Fibroblast of the conjunctiva (primary cell): ENCODE results near the gene TNFAIP8.
A peak's percentile ranks its signal among the peaks of the same experiment; 100 is the strongest.

Experiments used
- DNase-seq: peaks from one replicate; pipeline ENCODE4 v3.0.0-alpha.2; 2010; ENCODE audit warnings: low read depth

TNFAIP8 gene

DNA sequence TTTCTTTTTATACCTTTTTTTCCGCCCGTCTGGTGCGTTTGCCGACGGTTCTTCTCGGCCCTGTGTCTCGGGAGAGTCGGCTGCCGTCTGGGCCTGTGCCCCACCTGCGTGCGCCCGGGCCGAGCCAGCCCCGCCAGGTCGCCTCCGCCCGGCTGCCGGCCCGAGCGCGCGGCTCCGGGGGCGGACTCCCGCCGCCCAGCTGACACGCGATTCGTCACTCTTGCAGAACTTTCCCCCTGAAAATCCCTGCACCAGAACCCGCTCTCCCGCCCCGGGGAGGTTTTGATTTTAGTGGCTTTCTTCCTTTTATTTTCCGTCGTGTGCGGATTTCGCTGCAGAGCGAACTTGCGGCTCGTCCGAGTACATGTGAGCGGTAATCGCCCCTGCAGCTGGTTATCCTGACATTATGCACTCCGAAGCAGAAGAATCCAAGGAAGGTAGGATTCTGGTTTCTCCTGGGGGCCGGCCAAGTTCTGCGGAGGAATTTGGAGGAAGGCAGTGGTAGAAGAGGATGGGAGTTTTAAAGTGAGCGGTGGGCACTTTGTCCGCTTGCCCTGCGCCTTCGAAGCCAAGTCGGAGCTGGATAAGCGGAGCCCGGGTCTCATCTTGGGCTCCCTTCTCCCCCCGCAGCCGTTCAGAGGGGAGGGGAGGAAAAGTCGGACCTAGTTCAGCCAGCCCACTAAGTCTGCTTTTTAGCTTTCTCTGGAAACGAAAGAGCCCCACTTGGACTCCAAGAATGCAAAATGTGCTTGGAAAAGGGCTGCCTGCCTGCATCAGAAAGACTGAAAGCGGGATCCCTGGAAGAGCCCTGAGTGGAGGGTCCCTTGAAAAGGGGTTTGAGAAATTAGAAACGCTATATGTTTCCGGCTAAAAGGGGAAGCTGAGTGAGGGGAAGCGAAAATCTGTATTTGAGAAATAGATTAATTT lies at the start of gene TNFAIP8:
Gene TNFAIP8 (plus strand): TSS at position 335 of the 927 bp plus-strand sequence. CDS start 72 bp downstream, at position 407.
- peak; percentile 14 for DNase-seq

DNA sequence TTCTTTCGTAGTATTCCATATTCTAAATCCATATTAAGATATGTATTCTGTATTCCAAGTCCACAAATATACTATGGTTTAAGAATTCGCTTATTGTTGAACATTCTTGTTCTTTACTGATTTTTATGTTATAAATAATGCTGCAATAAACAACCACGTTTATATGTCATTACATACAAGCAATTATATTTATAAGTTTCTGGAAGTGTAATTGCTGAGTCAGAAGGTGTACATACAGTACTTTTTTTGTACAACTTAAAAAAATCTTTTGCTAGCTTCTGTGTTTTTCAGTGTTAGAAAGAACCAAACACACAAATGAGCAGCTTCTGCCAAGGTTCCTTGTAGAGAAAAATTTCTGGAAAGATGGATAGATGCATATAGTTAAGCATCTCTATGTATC lies 48.6 kb upstream of the TNFAIP8 start:
- DNase-seq: no peak

DNA sequence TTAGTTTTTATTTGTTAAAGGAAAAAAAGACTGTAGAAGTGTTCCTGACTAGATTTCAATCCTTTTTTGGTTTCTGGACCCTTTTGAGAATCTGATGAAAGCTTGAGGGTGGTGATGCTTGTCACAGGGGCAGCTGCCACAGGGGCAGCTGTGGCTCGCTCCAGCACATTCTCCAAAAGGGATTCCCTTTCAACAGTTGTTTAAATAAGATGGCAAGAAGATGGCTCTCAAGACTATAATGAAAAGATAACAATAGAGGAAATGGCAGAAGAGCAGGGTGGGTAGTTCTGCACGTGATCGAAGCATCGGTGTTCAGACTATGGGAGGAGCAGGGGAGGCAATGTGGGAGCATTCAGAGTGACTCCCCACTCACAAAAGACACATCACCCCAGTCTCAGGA lies 46.5 kb upstream of the TNFAIP8 start:
- DNase-seq: no peak

DNA sequence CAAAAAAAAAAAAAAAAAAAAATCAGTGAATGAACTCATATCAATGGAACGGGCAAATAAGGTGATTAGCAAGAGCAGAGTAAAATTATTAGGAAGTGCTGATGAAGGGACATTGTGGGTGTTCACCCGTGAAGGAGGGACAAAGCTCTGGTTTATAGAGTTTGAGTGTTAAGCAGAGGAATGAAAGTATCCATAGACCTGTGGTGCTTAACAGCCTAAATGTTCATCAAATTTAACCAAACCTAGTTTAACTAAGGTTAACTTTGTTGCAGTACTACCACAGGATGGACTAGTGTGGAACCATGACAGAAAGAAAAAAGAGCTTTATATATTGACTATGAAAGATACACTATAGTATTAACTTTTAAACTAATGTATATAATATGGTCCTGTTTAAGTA lies 44.1 kb upstream of the TNFAIP8 start:
- DNase-seq: no peak

DNA sequence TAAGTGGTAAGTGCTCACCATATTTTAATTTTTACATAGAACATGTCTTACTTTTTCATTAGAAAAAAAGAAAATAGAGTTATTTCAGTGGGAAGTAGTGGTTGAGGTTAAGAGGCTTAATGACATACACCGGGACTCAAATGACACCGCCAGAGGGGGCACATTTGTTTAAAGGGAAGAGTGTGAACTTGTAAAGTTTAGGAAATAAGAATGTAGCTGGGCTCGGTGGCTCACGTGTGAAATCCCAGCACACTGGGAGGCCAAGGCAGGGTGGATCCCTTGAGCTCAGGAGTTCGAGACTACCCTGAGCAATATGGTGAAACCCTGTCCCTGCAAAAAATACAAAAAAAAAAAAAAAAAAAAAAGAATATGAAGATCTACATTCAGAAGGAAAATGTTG lies 43.4 kb upstream of the TNFAIP8 start:
- DNase-seq: no peak

DNA sequence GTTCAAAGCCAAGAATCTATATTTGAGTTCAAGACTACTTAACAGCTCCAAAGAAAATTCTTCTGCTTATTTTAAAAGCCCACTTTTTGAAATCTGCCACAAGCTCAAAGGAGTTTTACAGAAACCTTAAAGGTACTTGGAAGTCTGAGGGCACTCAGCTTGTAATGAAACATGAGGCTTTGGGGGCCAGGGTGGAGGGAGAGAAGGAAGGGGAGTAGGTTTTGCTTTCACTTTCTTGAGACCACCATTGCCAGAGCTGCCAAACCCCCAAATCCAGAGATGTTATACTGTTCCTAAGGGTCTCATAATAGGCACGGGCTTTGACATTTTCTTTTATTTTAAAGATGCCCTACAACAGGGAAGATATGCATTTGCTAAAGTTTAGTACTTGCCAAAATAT lies 42.6 kb upstream of the TNFAIP8 start:
- no peak for DNase-seq

DNA sequence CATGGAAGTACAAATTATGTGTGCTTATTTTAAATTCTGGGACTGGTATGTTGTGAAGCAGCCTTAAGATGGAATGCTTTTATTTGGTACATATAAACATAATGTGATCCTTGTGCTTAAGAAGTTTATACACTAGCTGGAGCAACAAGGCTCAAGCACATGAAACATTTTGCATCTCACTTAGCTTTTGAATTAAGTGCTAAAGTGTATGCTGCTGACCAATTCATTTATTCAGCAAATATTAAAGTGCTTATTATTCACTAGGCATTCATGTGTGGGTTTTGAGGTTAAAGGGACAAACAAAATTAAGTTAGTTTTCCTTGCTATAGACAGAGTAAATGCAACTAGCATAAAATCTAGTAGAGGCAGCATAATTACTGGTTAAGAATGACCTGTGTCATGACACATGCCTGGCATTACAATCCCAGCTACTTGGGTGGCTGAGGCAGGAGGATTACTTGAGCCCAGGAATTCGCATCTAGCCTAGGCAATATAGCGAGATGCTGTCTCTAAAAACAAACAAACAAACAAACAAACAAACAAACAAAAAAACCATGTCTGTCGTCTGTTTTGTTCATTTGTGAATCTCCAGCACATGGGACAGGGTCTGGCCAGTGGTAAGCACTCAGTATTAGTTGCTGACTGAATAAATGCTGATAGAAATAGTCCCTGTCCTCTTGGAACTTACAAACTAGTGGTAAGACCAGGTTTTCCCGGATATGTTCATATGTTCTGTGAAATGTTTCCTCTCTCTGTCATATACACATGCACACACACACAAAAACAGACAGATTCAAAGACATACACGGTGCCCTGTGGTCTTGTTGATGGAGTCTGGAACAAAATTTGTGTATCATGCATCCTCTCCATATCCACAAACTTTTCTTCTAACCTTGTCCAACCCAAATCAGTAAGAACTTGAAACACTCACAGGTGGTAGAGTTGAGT lies 41.9 kb upstream of the TNFAIP8 start:
- DNase-seq: no peak

DNA sequence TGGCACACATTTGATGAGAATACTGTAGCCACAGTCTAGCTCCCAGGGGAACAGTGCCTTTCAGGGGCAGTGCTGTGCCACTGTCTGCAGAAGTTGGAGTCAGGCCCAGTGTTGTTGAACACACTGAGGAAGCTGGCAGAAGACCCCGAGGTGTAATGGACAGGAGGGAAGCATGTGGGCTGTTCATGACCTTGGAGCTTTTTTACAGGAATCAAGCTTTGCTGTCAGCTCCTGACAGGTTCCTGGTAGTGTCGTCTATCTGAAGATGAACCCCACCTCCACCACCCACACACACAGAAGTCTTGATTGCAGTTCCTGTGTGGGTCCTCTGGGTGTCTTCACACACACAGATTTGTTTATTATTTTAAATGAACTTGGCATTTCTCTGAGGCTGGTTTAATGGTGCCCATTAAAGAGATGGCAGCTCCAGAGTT lies 40.3 kb upstream of the TNFAIP8 start:
- DNase-seq: no peak

DNA sequence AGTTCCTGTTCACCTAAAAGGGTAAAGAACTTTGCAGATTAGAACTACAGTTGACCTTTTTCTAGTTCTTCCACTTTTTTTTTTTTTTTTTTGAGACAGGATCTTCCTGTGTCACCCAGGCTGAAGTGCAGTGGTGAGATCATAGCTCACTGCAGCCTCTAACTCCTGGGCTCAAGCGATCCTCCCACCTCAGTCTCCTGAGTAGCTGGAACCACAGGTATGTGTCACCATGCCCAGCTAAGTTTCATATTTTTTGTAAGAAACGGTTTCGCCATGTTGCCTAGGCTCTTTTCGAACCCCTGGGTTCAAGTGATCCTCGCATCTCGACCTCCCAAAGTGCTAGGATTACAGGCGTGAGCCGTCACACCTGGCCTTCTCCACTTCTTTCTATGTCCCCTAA lies 39.7 kb upstream of the TNFAIP8 start:
- no peak for DNase-seq

DNA sequence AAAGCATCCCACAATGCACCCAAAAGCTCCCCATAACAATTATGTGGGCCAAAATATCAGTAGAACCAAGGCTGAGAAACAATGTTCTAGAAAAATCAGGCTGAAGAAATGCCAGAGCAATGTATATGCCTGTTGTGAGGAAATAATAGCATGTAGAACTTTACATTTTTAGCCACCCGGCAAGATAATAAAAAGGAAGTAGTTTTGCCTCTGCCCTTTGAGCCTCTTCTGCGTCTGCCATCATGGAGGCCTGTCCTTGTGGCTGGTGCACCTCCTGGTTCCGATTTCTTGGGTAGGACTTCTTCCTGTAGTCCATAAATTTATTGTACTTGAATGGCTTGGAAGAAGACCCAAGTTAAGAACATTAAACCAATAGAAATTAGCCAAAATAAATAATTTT lies 38.9 kb upstream of the TNFAIP8 start:
- DNase-seq: no peak

DNA sequence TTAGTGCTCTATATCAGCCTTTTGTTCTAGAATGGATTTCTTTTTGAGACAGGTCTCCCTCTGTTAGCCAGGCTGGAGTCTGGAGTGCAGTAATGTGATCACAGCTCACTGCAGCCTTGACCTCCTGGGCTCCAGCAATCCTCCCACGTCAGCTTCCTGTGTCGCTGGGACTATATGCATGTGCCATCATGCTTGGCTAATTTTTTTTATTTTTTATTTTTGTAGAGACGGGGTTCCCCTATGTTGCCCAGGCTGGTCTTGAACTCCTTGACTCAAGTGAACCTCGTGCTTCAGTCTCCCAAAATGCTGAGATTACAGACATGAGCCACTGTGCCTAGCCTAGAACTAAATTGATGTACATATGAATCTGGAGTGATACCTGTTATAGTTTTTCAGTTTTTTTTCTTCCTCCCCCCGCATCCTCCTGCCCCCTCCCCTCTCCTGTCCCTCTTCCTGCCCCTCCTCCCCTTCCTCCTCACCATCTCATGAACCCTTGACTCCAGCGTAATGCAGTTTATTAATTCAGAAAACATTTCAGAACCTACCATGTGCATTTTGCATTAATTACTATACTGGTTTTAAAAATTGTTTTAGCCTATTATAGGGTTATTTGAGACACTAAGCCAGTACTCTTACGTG lies 37.4 kb upstream of the TNFAIP8 start:
- DNase-seq: no peak

DNA sequence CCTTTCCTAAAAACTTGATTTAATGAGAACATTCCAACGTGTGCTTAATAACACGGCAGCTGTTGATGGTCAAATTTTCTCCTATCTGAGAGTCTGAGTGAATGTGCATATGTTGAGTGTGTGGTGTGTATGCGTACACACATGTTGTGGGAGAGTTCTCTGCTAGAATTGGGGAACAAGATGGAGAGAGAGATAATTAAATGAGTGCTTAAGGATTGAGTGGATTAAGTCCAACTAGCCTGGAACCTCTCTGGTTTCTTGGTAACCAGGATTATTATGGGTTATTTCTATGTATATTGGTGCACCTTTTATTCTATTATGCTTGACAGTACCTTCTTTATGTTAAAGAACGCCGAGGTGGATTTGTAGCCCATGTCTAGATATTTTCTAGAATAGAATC lies 36.4 kb upstream of the TNFAIP8 start:
- DNase-seq: no peak

DNA sequence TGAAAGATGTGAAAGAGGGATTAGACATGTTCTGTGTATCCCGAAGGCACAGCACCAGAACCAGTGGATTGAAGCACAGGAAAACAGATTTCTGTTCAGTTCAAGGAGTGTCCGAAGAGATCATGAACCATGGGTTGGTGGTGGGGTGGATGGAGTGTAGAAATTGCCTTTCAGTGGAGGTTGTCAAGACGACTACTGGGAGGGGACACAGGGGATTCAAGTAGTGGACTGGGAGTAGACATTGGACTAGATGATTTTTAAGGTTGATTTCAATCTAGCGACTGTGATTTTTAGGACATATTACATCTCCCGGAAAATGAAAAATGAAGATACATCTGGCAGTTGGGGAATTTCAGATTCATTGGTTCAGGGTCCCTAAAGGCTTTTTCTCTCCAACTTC lies 35.9 kb upstream of the TNFAIP8 start:
- no peak for DNase-seq

DNA sequence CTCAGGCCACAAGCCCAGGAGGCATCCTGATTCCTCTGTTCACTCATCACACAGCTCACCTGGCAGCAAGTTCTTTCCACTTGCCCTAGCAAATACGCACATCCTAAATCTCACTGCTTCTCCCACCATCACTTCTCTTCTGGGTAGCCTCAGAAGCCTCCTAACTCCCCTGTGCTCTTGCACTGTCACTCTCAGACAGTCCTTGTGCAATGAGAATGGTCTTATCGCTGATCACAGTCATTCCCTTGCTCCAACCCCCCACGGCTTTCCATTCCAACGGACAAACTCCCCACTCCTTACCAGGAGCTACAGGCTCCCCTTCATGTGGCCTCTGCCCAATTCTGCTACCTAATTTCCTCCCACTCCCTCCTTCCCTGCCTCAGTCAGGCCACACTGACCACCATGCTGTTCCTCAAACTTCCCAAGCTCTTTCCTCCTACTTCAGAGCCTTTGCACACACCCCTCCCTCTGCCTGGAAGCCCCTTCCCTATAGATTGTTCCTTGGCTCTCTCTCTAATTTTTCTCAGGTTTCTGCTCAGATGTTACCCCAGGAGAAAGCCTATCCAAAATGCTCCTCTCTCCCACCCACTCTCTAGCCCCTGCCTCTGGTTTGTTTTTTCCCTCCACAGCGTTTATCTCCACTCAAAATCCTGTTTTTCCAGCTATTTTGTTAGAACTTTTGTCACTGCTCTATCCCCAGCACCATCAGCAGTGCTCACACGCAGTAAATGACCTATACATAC lies 34.1 kb upstream of the TNFAIP8 start:
- DNase-seq: no peak

DNA sequence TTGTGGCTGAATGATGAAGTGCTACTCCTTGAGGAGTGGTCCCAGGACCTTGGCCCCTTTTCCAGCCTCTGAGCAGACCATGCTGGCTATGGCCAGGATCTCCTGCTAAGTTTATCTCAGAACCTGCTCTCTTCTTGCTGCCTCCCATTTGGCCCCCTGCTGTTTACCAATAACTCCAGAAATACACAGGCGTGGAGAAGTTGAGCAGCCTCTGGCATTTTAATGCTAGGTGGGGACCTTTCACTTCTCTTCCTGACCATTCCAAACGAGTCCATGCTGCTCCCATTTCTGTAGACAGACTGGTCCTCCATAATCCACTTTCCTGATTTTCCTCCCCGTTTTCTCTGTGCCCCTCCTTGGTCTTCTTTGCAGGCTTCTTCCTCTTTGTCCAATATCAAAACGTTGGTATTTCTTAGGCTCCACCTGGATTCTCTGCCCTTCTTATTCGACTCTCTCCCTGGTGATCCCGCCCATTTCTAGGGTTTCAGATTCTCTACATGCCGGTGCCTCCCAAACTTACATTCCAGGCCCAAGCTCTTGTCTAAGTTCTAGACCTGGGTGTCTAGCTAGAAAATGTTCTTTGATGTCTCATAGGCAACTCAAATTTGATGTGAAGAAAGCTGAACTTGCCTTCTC lies 33.4 kb upstream of the TNFAIP8 start:
- DNase-seq: no peak

DNA sequence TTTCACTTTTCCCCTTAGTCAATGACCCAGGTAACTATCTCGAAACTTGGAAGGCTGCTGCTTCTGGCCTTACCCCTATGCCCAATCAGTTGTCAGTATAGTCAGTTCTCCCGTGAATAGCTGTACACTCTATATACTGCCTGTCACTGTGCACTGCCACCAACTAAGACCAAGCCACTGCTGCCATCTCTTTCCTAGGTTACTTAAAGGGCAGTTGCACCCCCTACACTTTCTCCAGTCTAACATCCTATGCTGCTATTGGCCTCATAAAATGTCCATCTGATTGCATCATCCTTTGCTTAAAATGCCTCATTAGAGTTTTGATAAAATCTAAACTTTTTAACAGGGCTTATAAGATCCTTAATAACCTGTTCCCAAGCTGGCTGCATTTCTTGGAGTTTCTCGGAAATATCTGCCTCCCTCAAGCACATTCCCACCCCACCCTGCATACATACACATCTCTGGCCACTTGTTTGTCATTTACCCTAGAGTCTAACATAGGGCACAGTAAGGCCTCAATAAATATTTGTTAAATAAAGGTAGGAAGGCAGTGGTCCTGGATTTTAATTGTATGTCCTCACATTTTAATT lies 32.8 kb upstream of the TNFAIP8 start:
- no peak for DNase-seq

DNA sequence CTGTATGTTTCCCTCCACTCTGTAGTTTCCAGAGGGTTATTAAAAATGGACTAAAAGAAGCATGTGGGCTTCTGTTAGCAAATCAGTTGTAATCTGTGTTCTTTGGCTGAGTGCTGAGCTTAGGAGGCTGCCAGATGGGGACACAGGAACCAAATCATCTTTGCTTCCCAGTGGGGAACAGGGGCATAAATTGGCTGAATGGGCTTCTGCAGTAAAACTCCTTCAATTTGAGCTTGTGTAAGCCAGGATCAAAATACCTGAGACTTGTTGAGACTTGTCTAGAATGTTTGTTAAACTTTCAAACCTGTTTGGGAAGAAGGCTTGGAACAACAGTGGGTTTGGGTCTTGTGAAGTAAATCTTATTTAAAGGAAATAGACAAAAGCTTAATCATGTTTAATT lies 32.2 kb upstream of the TNFAIP8 start:
- no peak for DNase-seq

DNA sequence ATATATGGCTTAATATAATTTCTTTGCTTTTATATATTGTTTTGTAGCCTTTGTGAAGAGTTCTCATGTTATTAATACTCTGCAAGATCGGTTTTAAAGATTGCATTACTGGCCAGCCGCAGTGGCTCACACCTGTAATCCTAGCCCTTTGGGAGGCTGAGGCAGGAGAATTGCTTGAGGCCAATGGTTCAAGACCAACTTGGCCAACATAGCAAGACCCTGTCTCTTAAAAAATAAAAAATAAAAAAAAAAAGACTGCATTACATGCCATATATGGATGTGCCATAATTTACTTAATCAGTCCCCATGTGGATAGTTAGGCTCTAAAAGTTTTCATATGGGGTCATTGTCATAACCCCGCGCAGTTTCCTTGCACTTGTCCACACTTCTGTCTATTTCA lies 31.0 kb upstream of the TNFAIP8 start:
- DNase-seq: no peak

DNA sequence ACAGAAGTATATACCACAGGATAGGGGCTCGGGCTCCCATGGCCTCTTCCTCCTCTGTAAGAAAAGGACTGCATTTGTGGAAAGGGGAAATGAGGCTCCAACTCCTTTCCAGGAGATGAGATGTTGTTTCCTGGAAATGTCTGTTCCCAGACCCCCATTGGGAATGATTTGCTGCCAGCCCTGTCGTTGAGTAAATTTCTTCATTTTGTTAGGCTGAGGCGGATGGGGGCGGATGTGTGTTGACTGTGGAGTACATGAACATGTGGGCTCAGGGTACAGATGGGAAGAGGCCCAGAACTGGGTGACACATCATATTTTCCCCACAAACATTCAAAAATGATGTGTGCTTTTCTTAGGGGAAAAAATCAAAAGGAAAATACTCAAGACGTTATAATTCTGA lies 28.8 kb upstream of the TNFAIP8 start:
- no peak for DNase-seq

DNA sequence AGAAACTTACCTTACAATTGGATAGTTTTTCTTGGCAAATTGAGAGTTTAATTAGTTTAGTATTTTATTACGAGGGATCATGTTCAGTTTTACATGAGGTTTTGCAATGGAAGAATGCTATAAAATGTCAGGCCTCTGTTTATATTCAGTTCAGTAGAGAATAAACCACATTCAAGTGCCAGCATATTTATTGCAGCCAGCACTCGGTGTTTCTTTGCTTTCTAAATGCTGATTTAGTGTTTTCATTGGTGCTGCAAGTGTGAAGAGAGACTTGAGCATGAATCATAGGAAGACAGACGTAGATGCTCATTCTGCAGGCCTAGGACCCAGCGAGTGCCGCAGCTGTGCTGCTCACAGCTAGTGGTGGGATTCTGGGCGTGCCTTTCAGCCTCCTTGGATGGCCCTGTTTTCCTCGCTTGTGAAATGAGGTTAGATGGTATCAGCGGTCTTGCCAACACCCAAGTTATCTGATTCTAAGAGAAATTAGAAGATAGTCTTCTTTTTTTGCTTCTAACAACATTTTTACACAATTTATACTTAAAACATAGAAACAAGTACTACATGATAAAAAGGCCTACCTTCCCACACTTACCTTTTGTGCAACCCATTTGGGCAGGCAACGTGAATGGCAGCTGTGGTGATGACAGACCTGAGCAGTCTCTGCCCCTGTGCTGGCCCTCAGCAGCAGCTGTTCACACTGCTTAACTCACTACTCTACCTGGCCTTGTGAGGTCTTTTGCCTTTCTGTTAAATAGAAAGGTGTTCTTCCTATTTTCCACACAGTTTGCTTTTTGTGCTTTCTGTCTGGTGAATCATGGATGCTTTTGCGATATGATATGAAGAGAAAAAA lies 26.8 kb upstream of the TNFAIP8 start:
- no peak for DNase-seq
